GM18520 (cell line): ENCODE results near the gene RSAD2.
A peak's percentile ranks its signal among the peaks of the same experiment; 100 is the strongest.
"Not testable (repeated sequence)": the region's sequence is repeated elsewhere in the genome, so short reads cannot be mapped to it uniquely, and the experiment has no call there.

ENCODE experiments used
- ATAC-seq: cut with Tn5 transposase; IDR thresholded peaks from one replicate; pipeline ENCODE4 v1.9.1; 2021; ENCODE audit not compliant: unreplicated experiment

RSAD2 gene, protein sequence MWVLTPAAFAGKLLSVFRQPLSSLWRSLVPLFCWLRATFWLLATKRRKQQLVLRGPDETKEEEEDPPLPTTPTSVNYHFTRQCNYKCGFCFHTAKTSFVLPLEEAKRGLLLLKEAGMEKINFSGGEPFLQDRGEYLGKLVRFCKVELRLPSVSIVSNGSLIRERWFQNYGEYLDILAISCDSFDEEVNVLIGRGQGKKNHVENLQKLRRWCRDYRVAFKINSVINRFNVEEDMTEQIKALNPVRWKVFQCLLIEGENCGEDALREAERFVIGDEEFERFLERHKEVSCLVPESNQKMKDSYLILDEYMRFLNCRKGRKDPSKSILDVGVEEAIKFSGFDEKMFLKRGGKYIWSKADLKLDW

DNA sequence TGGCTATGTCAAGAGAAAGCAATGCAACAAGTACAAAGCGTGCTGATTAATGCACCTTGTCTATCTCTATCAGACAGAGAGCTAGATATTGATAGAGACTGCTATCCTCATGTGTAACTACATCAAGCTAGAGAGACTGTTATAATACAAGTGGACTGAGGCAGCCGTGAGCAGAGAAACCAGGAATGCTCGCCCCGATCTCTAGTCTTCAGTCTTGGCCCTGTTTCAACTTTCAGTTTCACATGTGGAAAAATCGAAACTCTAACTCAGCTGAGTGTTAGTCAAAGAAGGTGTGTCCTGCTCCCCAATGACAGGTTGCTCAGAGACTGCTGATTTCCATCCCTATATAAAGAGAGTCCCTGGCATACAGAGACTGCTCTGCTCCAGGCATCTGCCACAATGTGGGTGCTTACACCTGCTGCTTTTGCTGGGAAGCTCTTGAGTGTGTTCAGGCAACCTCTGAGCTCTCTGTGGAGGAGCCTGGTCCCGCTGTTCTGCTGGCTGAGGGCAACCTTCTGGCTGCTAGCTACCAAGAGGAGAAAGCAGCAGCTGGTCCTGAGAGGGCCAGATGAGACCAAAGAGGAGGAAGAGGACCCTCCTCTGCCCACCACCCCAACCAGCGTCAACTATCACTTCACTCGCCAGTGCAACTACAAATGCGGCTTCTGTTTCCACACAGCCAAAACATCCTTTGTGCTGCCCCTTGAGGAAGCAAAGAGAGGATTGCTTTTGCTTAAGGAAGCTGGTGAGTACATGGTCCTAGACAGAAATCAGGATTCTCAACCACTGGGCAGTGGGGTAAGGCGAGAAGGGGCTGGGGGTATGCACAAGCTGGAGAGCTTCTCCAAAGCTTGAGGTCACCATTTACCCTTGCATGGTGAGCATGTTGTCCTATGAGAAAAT lies at the start of gene RSAD2:
RSAD2 (plus strand) TSS at position 376 of the 903 bp plus-strand sequence; CDS start at position 400, 24 bp downstream.
- peak; percentile 55 for ATAC-seq

DNA sequence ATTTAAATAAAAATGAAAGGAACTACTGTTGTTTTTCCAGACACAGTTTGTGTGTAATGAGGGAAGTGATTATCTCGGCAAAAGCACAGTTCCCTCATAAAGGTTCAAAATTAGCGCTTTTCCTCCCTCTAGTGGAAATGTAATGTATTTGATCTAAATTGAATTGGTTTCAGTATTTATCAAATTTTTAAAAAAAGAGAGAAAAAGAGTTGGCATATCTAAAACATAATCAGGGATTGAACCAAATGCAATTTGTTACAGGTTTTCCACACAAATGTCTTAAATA lies 49.3 kb upstream of the RSAD2 start:
- no peak for ATAC-seq

DNA sequence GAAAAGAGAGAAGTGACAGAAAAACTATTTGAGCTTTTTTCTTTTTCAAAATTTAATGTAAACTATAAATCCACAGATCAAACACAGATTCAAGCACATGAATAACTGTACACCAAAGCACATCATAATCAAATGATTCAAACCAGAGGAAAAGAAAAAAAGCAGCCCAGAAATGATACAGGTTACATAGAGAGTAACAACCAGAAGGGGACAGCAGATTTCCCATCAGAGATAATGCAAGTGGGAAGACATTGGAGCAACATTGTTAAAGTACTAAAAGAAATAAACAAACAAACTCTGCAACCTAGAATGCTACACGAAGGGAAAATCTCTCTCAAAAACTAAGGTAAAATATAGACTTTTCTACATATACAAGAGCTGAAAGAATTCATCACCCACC lies 46.3 kb upstream of the RSAD2 start:
- no peak for ATAC-seq

DNA sequence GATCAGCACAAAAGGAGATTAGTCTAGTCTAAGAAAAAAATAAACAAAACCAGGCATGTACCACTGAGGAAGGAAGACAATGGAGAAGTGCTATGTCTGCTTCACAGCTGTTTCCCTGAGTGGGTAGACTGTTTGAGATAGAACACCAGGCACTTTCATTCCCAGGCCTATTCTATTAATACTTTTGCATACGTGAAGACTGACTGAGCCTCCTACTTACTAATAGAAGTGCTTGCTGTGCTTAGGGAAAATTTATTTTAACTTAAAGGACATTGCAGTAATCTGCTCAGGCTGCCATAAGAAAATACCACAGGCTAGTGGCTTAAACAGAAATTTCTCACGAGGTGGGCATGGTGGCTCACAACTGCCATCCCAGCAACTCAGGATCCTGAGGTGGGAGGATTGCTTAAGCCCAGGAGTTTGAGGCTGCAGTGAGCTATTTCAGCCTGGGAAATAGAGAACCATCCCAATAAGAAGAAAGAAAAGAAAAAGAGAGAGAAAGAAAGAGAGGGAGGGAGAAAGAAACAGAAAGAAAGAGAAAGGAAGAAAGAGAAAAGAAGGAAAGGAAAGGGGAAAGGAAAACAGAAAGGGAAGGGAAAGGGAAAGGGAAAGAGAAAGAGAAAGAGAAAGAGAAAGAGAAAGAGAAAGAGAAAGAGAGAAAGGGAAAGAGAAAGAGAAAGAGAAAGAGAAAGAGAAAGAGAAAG lies 44.8 kb upstream of the RSAD2 start:
- no peak for ATAC-seq

DNA sequence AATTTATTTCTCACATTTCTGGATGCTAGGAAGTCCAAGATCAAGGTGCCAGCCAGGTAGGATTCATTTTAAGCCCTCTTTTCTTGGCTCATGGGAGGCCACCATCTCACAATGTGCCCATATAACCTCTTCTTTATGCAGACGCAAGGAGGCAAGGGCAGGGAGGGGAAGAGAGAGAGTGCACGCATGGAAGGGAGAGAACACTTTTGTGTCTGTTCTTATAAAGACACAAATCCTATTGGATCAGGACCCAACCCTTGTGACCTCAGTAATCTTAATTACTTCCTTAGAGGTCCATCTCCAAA lies 44.3 kb upstream of the RSAD2 start:
- no peak for ATAC-seq

DNA sequence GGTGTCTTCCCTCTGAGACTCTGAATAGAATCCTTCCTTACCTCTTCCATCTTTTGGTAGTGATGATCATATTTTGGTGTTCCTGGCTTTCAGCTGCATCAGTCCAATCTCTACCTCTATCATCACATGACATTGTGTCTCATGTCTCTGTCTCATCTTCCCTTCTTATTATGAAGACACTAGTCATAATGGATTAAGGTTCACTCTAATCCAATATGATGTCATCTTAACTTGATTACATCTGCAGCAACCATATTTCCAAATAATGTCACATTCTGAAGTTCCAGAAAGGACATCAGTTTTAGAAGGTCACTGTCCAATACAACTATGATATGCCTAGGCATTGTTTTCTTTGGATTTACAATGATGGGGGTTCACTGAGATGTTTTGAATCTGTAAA lies 43.4 kb upstream of the RSAD2 start:
- no peak for ATAC-seq

DNA sequence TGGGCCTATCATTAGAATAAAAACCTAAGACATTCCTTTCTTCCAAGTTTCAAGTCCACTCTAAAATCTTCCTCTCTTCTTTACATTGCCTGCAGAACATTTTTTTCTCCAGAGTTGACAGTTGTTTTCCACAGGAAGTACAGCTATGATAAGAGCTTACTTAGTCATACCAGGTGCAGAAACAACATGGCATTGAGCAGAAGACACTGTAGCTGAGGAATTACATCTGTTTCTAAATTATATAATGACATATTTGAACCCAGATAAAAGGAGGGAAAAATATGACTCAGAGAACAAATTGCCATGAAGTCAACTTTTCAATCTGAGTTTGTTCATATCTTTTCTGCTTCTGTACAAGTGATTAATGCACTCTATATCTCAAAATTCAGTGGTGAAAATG lies 42.1 kb upstream of the RSAD2 start:
- ATAC-seq, result no peak

DNA sequence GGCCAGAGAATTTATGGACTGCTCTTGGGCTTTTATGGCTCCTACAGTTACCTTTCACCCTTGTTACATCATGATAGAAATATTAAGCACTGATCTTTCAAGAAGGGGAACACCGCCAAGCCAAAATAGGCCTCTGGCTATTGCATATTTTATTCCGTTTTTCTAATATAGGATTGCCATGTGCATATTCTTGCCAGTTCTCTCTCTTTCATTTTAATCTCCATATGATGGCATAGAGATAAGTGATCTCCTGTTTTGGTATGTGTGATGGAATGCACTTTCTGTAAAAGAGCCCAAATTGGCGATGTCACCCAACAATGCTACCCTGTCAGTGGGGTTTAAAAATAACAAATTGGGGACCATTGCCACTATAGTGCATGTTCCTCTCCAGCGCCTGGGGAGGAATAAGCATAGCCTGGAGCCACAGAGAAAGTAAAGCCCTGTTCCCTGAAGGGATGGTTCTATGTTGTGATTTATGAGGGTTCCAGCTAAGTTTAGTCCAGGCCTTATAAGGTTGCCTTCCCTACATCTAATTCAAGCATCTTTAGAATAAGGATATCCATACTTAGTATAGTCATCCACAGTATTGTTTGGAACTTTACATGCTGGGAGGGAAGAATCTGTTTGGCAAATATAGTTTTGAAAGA lies 38.8 kb upstream of the RSAD2 start:
- ATAC-seq, result no peak

DNA sequence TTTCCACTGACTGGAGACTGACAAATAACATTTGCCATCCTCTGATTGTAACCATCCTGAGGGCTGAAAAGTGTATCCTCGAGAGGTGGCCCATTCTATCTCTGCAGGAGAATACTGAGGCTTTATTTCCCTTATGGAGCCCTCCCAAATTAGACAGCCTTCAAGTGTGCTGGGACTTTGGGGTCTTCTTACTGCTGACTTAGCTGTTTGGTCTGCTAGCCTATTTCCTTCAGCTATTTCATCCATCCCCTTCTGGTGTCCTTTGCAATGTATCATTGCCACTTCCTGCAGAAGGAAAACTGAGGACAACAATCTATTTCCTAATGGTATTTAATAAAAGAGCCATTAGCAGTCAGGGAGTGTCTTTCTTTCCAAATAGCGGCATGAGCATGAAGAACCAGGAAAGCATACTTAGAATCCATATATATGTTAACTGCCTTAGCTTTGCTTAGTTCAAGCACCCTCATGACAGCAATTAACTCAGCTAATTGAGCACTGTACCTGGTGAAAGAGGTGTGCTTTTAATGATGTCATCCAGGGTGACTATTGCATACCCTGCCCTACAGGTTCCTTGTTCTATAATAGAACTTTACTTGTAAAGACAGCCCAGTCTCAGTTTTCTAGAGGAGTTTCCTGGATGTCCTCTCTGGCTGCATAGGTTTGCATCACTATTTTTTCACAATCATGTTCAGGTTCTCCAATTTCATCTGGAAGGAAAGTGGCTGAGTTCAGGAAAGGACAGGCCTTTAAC lies 35.9 kb upstream of the RSAD2 start:
- no peak for ATAC-seq

DNA sequence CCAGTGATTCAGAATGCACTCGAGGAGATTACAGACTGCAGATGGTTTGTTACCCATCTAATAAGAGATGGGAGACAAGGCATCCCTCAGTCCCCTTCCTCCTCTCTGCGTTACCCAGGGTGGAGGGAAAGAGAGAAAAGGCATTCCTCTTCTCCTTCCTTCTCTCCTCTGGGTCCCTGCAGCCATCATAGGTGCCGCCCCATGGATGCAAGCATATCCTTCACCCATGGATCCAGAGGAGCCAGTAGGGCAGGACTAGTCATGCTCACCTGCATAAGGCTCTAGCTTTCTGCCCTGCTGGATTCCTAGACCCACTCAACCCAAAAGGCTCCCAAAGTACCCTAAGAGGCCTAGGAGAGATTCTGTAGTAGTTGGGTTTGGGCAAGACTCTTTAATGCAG lies 32.3 kb upstream of the RSAD2 start:
- no peak for ATAC-seq

DNA sequence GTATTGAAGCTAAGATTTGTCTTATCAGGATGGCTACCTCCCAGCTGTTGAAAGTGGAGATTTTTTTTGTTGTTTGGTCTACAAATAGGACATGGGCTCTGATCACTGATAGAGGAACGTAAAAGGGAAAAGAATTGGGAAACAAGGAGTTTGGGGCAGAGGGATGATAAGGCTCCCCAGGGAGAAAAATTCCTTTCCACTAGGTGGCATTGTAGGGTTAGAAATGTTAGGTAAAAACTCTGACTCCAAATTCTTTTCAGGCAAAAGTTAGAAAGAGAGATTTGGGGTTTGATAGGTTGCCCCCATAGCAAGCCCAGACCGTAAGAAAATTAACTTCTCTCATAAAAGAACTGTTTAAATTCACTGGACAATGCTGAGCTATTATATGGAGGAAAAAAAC lies 31.7 kb upstream of the RSAD2 start:
- no peak for ATAC-seq

DNA sequence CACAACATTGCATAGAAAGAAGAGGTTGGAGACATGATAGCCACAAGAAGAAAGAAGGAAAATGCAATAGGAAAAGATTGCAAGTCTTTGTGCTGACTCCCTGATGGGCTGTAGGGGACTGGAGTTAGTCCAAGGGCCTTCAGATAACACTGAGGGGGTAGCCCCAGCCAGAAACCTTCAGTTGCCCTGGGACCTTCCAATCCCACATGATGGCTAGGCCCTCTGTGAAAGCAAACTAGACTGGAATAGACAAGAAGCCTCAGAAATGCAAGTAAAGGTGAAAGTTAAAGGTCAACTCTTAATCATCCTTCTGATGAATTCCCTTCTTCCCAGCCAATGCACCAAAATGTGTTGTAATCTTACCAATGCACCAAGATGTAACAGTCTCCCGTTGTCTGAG lies 31.0 kb upstream of the RSAD2 start:
- ATAC-seq, result no peak

DNA sequence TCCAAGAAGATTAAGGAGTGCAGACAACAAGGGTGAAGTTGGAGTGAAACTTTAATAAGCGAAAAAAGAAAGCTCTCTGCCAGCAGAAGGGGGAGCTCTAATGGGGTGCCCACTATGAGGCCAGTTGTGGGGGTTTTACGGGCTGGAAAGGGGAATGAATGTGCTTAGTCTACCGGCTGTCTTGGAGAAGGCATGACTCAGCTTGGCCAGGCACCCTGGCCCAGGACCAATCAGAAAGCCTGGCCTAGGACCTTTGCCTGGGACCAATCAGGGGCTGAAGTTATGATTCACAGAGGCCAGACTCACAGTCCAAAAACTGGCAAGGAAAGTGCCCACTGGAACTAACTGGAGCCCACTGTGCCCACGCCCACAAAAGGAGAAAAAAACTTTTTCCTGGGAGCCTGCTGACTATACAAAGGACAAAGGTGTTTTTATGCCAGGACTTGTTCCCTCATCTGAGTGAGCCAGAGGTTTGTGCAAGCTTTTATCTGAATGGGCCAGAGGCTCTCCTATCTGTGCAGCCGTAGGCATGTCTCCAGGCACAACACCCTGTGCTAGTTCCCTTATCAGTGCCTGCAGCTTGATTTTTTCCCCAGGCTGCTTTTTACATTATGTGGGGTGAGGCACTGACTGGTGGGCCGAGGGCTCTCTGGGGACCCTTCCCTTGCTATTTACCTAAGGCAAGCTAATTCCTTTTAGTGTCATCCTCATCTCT lies 30.5 kb upstream of the RSAD2 start:
- ATAC-seq, result no peak

DNA sequence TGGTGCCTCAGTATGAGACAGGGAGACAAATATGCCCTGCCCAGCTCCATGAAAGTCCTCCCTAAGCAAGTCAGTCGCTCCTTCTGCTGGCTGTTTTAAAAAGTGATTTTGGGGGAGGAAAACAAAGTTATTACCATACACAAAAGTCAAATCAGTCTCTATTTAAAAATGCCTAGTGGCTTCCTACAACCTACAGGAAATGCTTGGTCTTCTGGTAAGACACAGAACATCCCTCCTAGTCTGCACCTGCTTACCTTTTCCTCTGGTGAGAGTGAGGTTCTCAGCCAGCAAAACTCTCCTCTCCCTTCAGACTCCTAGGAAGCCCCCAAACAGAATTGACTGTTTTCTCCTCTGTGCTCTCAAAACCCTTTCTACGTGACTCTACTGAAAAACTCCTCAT lies 25.4 kb upstream of the RSAD2 start:
- ATAC-seq, result no peak

DNA sequence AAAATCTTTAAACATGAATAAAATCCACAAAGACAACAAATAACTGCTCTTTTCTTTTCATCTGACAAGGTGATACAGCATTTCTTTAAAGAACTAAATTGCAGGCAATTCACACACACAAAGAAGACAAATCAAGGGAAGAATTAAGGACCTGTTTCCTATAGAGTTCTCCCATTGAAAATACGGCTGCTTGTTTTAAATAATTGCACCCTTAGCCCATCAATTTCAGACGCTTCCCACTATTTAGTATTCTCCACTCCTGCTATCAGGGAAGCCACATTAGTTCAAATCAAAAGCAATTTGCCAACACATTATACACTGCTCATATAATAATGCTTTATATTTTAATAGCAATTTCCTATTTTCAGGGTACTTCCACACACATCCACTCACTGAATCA lies 23.2 kb upstream of the RSAD2 start:
- no peak for ATAC-seq

DNA sequence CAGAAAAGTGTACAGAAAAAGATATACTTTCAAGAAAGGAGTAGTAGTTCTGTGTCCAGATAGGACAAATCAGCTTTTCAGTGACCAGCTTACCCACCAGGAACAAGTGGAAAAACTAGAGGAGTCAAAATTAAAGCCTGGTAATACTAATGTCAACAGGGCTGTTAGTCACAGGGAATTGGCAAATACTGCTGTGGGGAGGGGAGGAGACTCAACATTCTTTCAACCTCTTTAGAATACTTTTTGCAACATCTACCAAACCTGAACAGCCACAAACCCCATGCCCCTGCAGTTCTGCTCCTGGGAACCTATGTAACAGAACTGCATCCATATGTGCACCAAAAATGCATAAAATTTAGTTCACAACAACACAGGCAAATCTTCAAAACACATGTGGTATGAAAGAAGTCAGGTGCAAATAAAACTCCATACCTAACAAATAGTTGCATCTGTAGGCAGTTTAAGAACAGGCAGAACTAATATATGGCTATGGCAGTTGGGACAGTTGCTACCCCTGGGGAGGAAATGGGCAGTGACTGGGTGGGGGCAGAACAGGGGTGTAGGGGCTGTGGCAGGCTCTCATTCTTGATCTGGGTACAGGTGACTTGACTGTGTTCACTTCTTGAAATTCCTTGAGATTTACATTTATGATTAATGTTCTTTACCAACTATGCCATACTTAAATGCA lies 21.6 kb upstream of the RSAD2 start:
- ATAC-seq, result no peak

DNA sequence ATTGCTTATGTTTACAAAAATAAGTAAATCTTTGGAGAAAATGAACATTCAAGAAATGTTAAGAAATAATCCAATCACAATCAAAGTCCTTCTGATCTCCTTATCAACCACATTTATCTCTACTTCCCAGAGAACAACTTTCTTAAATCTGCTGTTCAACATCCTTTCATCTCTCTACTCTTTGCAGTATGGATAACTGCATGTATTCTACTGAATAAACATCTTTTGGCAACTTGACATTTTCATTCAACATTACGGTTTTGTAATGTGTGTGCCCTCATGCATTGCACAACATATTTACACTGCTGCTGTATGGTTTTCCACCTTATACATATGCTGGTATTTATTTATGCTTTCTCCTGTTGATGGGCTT lies 21.0 kb upstream of the RSAD2 start:
- ATAC-seq, result no peak

DNA sequence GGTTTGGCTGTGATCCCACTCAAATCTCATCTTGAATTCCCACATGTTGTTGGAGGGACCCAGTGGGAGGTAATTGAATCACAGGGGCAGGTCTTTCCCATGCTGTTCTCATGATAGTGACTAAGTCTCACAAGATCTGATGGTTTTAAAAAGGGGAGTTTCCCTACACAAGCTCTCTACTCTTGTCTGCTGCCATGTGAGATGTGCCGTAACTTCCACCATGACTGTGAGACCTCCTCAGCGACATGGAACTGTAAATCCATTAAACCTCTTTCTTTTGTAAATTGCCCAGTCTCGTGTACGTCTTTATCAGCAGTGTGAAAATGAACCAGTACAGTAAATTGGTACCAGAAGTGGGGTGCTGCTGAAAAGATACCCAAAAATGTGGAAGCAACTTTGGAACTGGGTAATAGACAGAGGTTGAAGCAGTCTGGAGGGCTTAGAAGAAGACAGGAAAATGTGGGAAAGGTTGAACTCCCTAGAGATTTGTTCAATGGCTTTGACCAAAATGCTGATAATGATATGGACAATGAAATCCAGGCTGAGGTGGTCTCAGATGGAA lies 19.0 kb upstream of the RSAD2 start:
- ATAC-seq, result not testable (repeated sequence)

DNA sequence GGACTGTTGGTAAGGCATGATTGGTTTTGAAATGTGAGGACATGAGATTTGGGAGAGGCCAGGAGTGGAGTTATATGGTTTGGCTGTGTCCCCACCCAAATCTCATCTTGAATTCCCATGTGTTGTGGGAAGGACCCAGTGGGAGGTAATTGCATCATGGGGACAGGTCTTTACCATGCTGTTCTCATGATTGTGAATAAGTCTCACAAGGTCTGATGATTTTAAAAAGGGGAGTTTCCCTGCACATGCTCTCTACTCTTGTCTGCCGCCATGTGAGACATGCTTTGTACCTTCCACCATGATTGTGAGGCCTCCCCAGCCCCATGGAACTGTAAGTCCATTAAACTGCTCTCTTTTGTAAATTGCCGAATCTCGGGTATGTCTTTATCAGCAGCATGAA lies 17.3 kb upstream of the RSAD2 start:
- no peak for ATAC-seq
